ENCODE measurements around the gene CBLB. TPM values are rescaled to one million over a fixed set of nuclear protein-coding genes. Genes with fewer than 3 reads are reported as not detected.

The CBLB gene
- total RNA-seq, 2 experiments from 2014 or later: 115 to 148 TPM

DNA sequence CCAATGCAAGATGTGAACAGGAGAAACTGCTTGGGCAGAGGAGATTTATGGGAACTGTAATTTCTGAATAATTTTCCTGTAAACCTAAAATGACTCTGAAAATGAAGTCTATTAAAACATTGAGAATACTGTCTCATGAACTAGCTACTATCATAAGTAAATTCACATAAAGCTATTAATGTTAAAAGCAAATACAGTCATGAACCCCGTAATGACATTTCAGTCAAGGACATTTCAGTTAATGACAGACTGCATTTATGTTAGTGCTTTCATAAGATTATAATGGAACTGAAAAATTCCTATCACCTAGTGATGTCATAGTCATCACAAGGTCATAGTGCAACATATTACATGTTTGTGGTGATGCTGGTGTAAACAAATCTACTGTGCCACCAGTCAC, 17.2 kb downstream of the CBLB start:
- Mint-ChIP-seq H3K36me3 (ENCODE audit: low read depth) (peaks cover 76% of the 10 kb centered on the region), H3K4me1 (peaks cover 55% of the 10 kb centered on the region), H3K27ac (no peak overlapping the region), H3K27me3 (no peaks in the 10 kb centered on the region), H3K9me3 (no peaks in the 10 kb centered on the region), H3K4me3 (no peak overlapping the region)
- DNase-seq: no peak
- POLR2A ChIA-PET: no interaction called here
- CTCF ChIA-PET: interaction anchor here (0.8 to 1.7 kb wide), 7 partner anchors 11 to 363 kb away, joined by 3 to 5 read pairs (median 3); no protein-coding TSS in a partner anchor

DNA sequence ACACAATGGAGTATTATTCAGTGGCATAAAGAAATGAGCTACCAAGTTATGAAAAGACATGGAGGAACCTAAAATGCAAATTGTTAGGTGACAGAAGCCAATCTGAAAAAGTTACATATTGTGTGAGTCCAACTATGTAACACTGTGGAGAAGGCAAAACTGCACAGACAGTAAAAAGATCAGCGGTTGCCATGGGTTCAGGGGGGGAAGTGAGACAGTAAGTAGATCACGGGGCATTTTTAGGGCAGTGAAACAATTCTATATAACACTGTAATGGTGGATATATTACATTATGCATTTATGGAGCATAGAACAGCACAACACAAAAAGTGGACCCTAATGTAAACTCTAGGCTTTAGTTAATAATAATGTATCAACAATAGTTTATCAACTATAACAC, 17.6 kb downstream of the CBLB start:
- Mint-ChIP-seq H3K27me3 (no peaks in the 10 kb centered on the region), H3K36me3 (ENCODE audit: low read depth) (peaks cover 75% of the 10 kb centered on the region), H3K4me3 (no peak overlapping the region), H3K9me3 (no peaks in the 10 kb centered on the region), H3K27ac (no peak overlapping the region), H3K4me1 (peaks cover 58% of the 10 kb centered on the region)
- ChIA-PET POLR2A (no interaction called here), CTCF (interaction anchor here (0.8 to 1.4 kb wide), 5 partner anchors 14 to 364 kb away, joined by 3 read pairs; no protein-coding TSS in a partner anchor)
- no peak for DNase-seq

DNA sequence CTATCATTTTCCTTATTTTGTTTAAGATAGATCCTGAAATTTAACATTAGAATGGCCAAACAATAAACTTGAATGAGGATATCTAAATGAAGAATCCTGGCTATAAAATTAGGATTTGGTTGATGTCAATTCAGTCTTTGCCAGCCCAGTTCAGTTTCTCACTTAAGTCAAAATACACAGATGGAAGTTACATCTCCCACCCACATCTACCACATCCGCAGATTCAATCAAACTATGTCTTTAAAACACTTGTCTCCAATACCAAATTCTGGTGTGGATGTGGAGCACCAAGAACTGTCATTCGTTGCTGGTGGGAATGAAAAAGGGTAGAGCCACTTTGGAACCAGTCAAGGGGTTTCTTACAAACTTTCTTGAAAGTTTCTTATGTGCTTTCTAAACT, 18.2 kb downstream of the CBLB start:
- H3K36me3 Mint-ChIP-seq (ENCODE audit: low read depth): peaks cover 71% of the 10 kb centered on the region
- no peak overlapping the region for H3K27ac Mint-ChIP-seq
- CTCF ChIA-PET: interaction anchor here (1.1 kb wide), 1 partner anchor 14 kb away, joined by 3 read pairs; no protein-coding TSS in a partner anchor
- DNase-seq: no peak
- no peaks in the 10 kb centered on the region for H3K27me3 Mint-ChIP-seq
- H3K4me3 Mint-ChIP-seq: no peak overlapping the region
- no peaks in the 10 kb centered on the region for H3K9me3 Mint-ChIP-seq
- POLR2A ChIA-PET: no interaction called here
- H3K4me1 Mint-ChIP-seq: peaks cover 58% of the 10 kb centered on the region

DNA sequence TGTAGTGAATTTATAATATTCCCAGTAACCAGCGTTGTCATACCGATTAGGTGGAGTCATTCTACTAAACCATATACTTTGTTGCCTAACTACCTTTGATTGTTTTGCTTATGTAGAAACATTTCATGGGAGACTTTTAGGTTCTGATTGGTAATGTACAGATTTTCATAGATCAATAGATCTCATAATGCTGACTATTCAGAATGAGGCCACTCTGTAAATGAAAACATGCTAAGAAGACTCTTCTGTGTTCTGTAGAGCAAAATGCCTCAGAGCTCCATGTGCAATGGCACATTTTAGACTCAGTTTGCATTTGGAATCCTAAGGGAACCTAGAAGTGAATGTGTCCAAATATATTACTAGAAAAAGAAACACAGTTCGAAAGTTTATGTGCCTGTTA, 20.0 kb downstream of the CBLB start:
- no peak overlapping the region for H3K4me3 Mint-ChIP-seq
- H3K27ac Mint-ChIP-seq: no peak overlapping the region
- POLR2A ChIA-PET: no interaction called here
- peaks cover 53% of the 10 kb centered on the region for H3K4me1 Mint-ChIP-seq
- H3K9me3 Mint-ChIP-seq: peaks cover 1% of the 10 kb centered on the region
- no peaks in the 10 kb centered on the region for H3K27me3 Mint-ChIP-seq
- no peak for DNase-seq
- CTCF ChIA-PET: no interaction called here
- H3K36me3 Mint-ChIP-seq (ENCODE audit: low read depth): peaks cover 65% of the 10 kb centered on the region

DNA sequence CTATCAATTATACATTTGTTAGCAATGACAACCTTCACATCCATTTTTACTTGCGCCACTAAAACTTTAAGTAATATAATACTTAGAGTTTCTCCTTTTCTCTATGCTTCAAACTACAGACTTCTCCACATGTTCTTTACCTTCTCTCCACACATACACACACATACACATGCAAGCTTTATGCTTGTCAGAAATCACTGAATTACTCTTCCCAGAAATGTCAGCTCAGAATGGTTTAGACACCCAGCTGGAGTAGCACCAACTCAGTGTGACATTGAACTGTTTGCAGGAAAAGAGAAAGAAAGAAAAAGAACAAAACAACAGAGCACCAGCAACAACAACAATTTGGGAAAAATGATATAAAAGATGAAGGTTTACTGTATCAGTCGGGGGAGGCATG, 20.9 kb downstream of the CBLB start:
- Mint-ChIP-seq H3K36me3 (ENCODE audit: low read depth) (peaks cover 58% of the 10 kb centered on the region), H3K27me3 (no peaks in the 10 kb centered on the region), H3K4me3 (no peak overlapping the region), H3K27ac (peak overlapping the region; percentile 70), H3K9me3 (peaks cover 3% of the 10 kb centered on the region), H3K4me1 (peaks cover 49% of the 10 kb centered on the region)
- CTCF ChIA-PET: interaction anchor here (1.1 kb wide), 2 partner anchors 11 to 19 kb away, joined by 3 read pairs; no protein-coding TSS in a partner anchor
- no peak for DNase-seq
- POLR2A ChIA-PET: no interaction called here

DNA sequence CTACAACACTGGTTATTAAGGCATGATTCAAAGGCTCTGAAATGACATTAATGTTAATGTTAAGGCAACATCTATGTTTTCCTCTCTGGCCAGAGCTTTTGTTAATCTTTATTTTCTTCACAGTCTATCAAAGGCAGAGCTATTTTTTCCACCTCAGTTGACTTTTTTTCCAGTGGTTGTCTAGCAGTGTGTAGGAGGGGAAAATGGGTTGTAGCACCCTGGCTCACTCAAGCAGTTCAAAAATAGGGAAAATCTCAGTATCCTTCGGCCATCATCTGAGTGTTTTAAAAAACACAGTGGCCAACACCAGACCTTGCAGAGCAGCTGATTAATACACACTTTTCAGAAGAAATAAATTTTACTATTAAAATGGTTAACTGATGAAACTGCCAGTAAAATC, 21.4 kb downstream of the CBLB start:
- POLR2A ChIA-PET: no interaction called here
- DNase-seq: no peak
- H3K27ac Mint-ChIP-seq: no peak overlapping the region
- CTCF ChIA-PET: interaction anchor here (0.6 to 1.1 kb wide), 3 partner anchors 11 to 139 kb away, joined by 3 read pairs; no protein-coding TSS in a partner anchor
- H3K9me3 Mint-ChIP-seq: peaks cover 4% of the 10 kb centered on the region
- peaks cover 57% of the 10 kb centered on the region for H3K36me3 Mint-ChIP-seq (ENCODE audit: low read depth)
- H3K4me3 Mint-ChIP-seq: no peak overlapping the region
- H3K4me1 Mint-ChIP-seq: peaks cover 50% of the 10 kb centered on the region
- no peaks in the 10 kb centered on the region for H3K27me3 Mint-ChIP-seq

DNA sequence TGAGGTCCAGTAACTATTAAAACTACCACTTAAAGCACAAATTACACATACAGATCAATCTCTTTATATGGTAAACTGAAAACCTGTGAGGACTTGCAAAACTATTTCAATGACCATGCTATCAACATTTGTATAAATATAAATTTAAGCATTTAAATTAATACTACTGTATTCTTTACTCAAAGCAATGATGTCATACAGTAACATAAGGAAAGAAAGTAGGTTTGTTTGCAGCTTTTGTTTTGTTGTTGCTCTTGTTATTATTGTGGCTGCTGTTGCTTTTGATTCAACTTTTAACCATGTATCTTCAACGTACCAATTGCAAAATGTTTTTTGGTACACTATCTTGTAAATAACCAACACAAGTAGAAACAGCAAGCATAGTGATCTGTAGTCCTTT, 22.0 kb downstream of the CBLB start:
- ChIA-PET POLR2A (no interaction called here), CTCF (interaction anchor here (0.6 to 1.1 kb wide), 3 partner anchors 12 to 139 kb away, joined by 3 read pairs; no protein-coding TSS in a partner anchor)
- H3K27ac Mint-ChIP-seq: no peak overlapping the region

DNA sequence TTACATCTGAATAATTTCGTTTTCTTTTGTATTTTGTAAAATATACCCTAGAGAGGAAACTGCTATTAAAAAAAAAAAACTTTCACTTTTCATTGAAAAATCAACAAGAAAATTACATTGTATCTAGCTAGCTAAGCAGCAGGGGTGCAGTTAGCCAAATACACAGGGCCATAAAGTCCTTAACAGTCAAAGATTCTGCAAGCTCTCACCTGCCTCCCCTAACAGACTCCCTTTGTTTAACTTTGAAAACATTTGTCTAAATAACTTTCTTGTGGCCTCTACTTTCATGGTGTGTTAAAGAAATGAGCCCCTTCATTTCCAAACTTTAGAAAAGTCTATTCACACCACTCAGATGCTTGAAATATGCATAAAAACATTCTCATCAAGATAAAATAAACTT, 23.3 kb downstream of the CBLB start:
- Mint-ChIP-seq H3K27me3 (no peaks in the 10 kb centered on the region), H3K9me3 (peaks cover 8% of the 10 kb centered on the region), H3K36me3 (ENCODE audit: low read depth) (peaks cover 55% of the 10 kb centered on the region), H3K4me3 (no peak overlapping the region), H3K27ac (no peak overlapping the region), H3K4me1 (peaks cover 49% of the 10 kb centered on the region)
- POLR2A ChIA-PET: no interaction called here
- no peak for DNase-seq
- CTCF ChIA-PET: interaction anchor here (1.3 kb wide), 1 partner anchor 9 kb away, joined by 4 read pairs; no protein-coding TSS in a partner anchor

More for the DNA sequence above, 22.0 kb downstream of the CBLB start:
- Mint-ChIP-seq H3K9me3 (peaks cover 8% of the 10 kb centered on the region), H3K36me3 (ENCODE audit: low read depth) (peaks cover 61% of the 10 kb centered on the region), H3K4me3 (no peak overlapping the region), H3K4me1 (peaks cover 53% of the 10 kb centered on the region), H3K27me3 (no peaks in the 10 kb centered on the region)
- DNase-seq: no peak

DNA sequence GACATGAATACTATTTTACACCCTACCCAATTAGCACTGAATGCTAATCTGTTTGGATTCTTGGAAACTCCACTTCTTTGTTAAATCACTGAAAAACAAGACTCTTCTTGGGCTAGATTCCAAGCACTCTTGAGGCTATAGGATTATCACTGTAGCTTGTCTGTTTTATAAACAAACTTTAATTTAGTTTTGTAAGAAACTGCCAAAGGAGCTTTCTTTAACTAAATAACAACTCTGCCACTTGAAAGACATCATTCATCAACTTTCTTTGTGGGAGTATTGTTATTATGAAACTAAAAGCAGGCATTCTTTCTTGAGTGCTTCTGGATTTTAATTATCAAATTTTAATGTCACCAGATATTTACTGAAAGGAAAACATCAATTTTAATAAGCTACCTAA, 24.1 kb downstream of the CBLB start:
- H3K4me1 Mint-ChIP-seq: peaks cover 52% of the 10 kb centered on the region

DNA sequence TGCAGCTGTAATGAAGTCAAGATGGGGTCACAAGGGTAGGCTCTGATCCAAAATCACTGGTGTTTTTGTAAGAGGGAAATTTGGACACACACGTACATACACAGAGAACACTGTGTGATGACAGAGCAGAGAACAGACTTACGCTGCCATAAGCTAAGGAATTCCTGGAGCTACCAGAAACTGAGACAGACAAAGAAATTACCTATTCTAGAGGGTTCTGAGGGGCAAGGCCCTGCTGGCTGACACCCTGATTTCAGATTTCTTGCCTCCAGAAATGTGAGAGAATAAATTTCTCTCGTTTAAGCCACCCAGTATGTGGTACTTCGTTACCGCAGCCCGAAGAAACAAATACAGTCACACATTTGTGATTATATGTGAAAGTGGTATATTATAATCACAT, 24.8 kb downstream of the CBLB start:
- no peak overlapping the region for H3K27ac Mint-ChIP-seq
- H3K36me3 Mint-ChIP-seq (ENCODE audit: low read depth): peaks cover 57% of the 10 kb centered on the region
- no peak for DNase-seq
- peaks cover 8% of the 10 kb centered on the region for H3K9me3 Mint-ChIP-seq
- no peaks in the 10 kb centered on the region for H3K27me3 Mint-ChIP-seq
- POLR2A ChIA-PET: no interaction called here
- no peak overlapping the region for H3K4me3 Mint-ChIP-seq
- CTCF ChIA-PET: no interaction called here
- peaks cover 50% of the 10 kb centered on the region for H3K4me1 Mint-ChIP-seq

More for the DNA sequence above, 24.1 kb downstream of the CBLB start:
- Mint-ChIP-seq H3K27ac (no peak overlapping the region), H3K9me3 (peaks cover 8% of the 10 kb centered on the region), H3K4me3 (no peak overlapping the region), H3K36me3 (ENCODE audit: low read depth) (peaks cover 59% of the 10 kb centered on the region), H3K27me3 (no peaks in the 10 kb centered on the region)
- CTCF ChIA-PET: interaction anchor here (1.3 kb wide), 1 partner anchor 8 kb away, joined by 4 read pairs; no protein-coding TSS in a partner anchor
- no peak for DNase-seq
- POLR2A ChIA-PET: no interaction called here

DNA sequence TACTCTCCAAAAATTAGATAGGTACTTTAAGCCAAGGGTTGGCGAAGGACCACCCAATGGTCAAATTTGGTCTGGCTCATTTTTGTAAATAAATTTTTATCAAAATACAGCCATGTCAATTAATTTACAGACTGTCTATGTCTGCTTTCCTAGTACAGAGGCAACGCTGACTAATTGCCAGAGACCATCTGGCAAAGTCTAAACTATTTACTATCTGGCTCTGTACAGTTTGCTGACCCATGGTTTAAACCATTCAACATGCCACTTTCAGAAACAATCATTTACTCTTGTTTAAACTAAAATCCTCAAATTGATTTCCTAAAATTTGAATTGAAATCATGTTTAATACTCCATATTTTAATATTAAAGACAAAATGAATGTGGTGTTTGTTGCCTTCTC, 25.9 kb downstream of the CBLB start:
- peaks cover 57% of the 10 kb centered on the region for H3K36me3 Mint-ChIP-seq (ENCODE audit: low read depth)
- ChIA-PET POLR2A (no interaction called here), CTCF (no interaction called here)
- H3K27me3 Mint-ChIP-seq: no peaks in the 10 kb centered on the region
- H3K27ac Mint-ChIP-seq: no peak overlapping the region
- peaks cover 8% of the 10 kb centered on the region for H3K9me3 Mint-ChIP-seq
- H3K4me3 Mint-ChIP-seq: no peak overlapping the region
- H3K4me1 Mint-ChIP-seq: peaks cover 47% of the 10 kb centered on the region
- DNase-seq: no peak

DNA sequence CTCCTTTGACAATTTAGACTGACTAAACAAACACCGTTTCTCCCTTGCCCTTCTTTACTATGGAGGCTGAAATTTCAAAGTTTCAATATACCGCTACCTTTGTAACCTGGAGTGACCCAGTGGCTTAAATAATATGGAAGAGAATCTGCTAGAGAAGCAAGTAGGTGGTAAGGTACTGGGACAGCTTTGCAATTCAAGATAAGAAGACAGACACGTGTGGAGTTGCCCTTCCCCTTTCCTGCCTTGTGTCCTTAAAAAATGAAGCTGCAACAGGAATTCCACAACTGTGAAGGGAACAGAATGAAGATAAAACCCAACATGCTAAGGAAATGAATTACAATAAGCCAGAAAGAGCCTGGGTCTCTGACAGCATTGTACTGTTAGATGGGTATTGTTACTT, 26.4 kb downstream of the CBLB start:
- Mint-ChIP-seq H3K36me3 (ENCODE audit: low read depth) (peaks cover 54% of the 10 kb centered on the region), H3K27me3 (no peaks in the 10 kb centered on the region), H3K4me3 (no peak overlapping the region), H3K9me3 (peaks cover 8% of the 10 kb centered on the region), H3K4me1 (peaks cover 44% of the 10 kb centered on the region), H3K27ac (no peak overlapping the region)
- ChIA-PET CTCF (no interaction called here), POLR2A (no interaction called here)
- DNase-seq: no peak

DNA sequence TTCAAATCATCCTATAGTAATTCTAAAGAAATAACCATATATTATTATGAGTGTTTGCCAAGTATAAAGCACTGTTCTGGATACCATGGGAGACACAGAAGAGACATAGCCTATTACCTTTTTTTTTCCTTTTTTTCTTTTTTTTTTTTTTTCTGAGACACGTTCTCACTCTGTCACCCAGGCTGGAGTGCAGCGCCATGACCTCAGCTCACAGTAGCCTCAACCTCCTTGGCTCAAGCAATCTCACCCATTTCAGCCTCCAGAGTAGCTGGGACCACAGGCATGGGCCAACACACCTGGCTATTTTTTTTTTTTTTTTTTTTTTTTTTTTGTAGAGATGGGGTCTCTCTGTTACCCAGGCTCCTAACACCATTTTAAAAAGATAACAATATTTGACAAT, 30.9 kb downstream of the CBLB start:
- H3K27me3 Mint-ChIP-seq: no peaks in the 10 kb centered on the region
- H3K36me3 Mint-ChIP-seq (ENCODE audit: low read depth): peaks cover 61% of the 10 kb centered on the region
- DNase-seq: no peak
- H3K27ac Mint-ChIP-seq: no peak overlapping the region
- no peak overlapping the region for H3K4me3 Mint-ChIP-seq
- peaks cover 9% of the 10 kb centered on the region for H3K9me3 Mint-ChIP-seq
- CTCF ChIA-PET: interaction anchor here (0.7 to 1.2 kb wide), 6 partner anchors 10 to 646 kb away, joined by 3 to 4 read pairs (median 3); partner anchors contain the start of gene CBLB
- H3K4me1 Mint-ChIP-seq: peaks cover 60% of the 10 kb centered on the region
- POLR2A ChIA-PET: no interaction called here

DNA sequence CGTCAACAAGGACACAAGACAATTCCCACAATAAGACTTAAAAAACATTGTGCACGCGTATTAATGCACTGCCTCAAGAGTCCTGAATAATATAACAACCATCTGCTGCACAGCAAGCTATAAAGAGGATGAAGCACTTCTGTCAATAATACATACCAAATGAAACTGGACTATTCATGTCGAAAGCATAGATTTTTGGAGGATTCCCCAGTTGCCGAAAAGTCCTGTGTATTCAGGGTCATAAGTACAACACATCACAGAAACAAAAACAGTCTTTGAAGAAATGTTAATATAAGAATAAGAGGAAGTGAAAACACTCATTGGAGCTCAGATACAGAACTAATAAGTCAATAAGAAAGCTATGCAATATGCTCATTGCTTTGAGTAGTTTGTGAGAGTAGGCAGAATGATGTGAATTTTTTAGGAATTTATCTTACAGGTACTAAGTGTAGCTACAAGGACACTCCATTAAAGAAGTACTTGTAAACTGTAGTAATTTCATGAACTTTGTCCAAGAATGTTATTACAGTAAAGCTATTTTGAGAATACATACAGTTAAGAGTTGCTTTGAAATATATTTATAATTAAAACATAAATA, 31.6 kb downstream of the CBLB start:
- DNase-seq: no peak
- no peak overlapping the region for H3K27ac Mint-ChIP-seq
- H3K9me3 Mint-ChIP-seq: peaks cover 7% of the 10 kb centered on the region
- H3K36me3 Mint-ChIP-seq (ENCODE audit: low read depth): peaks cover 63% of the 10 kb centered on the region
- ChIA-PET POLR2A (no interaction called here), CTCF (interaction anchor here (0.6 to 1.4 kb wide), 9 partner anchors 8 to 598 kb away, joined by 3 to 8 read pairs (median 3); partner anchors contain the start of gene CBLB)
- H3K4me3 Mint-ChIP-seq: no peak overlapping the region
- no peaks in the 10 kb centered on the region for H3K27me3 Mint-ChIP-seq
- peaks cover 64% of the 10 kb centered on the region for H3K4me1 Mint-ChIP-seq
